Gastrocnemius medialis (tissue), 4 donors: ENCODE measurements around the gene ATP5PB.

ENCODE experiments used
- POLR2A ChIP-seq, 2 donors: fragments of 450-650 bp; IDR thresholded peaks; one replicate each; pipeline ENCODE4 v1.6.1; 2017; ENCODE audit warnings: antibody characterized with exemption in 2 of 2, mild to moderate bottlenecking in 2 of 2, moderate library complexity in 2 of 2
- TF ChIP-seq, protein P1 (sequence below), 5 experiments: fragments of 450-650 bp in 3 of 5; fragments of 200-600 bp in 2 of 5; sonication (generic) in 2 of 5; IDR thresholded peaks in 4 of 5; conservative IDR thresholded peaks in 1 of 5; 1 replicate in 4 of 5; 2 replicates in 1 of 5; pipeline ENCODE4 v1.5.1; 2016 to 2019; ENCODE audit warnings: antibody characterized with exemption in 5 of 5, mild to moderate bottlenecking in 3 of 5, moderate library complexity in 3 of 5

DNA sequence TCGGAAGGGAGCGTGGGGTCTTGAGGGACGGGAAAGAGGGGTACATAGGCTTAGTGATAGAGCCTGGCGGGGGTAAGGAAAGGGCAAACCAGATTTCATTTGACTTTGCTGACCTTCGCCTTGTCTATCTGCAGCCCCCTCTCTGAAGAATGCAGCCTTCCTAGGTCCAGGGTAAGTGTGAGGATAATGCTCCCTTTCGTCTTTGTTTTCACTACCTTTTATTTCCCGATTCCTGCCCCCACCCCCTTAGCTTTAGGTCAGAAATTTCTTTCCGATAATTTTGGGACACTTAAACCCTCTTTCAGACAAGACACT is 396 bp downstream of the ATP5PB start:
- TF ChIP-seq, protein P1, sequence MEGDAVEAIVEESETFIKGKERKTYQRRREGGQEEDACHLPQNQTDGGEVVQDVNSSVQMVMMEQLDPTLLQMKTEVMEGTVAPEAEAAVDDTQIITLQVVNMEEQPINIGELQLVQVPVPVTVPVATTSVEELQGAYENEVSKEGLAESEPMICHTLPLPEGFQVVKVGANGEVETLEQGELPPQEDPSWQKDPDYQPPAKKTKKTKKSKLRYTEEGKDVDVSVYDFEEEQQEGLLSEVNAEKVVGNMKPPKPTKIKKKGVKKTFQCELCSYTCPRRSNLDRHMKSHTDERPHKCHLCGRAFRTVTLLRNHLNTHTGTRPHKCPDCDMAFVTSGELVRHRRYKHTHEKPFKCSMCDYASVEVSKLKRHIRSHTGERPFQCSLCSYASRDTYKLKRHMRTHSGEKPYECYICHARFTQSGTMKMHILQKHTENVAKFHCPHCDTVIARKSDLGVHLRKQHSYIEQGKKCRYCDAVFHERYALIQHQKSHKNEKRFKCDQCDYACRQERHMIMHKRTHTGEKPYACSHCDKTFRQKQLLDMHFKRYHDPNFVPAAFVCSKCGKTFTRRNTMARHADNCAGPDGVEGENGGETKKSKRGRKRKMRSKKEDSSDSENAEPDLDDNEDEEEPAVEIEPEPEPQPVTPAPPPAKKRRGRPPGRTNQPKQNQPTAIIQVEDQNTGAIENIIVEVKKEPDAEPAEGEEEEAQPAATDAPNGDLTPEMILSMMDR (IDR thresholded peaks at IDR 0.05 in 4 of 5, conservative IDR thresholded peaks at IDR 0.05 in 1 of 5), result no peak
- no peak for TF ChIP-seq POLR2A (IDR thresholded peaks at IDR 0.05)
